GM19239 (cell line): ENCODE measurements around the gene GHRH.

Experiments
- DNase-seq: peaks from one replicate; pipeline ENCODE4 v3.0.0; 2011; ENCODE audit warnings: low spot score; ENCODE audit not compliant: insufficient read length
- FAIRE-seq: peaks from 2 replicates; lab custom pipeline; 2011; peaks lifted over from hg19 to GRCh38; lab: Jason Lieb, UNC

The GHRH gene

GRCh38 chr20:37266940-37267666 is 5.5 kb upstream of the GHRH start:
- no peak for DNase-seq
- FAIRE-seq: no peak

GRCh38 chr20:37265152-37265551 is 3.5 kb upstream of the GHRH start:
- DNase-seq: no peak
- no peak for FAIRE-seq

- DNase-seq (no peak), FAIRE-seq (no peak)
Measured at GRCh38 chr20:37263686-37264085, 2.1 kb upstream of the GHRH start.

GRCh38 chr20:37262505-37262904 is 891 bp upstream of the GHRH start:
- no peak for FAIRE-seq
- DNase-seq: no peak

GRCh38 chr20:37260923-37261322 is 691 bp downstream of the GHRH start:
- DNase-seq (no peak), FAIRE-seq (no peak)

GRCh38 chr20:37259865-37260264 is 1.7 kb downstream of the GHRH start:
- FAIRE-seq (no peak), DNase-seq (no peak)

GRCh38 chr20:37259031-37259430 is 2.6 kb downstream of the GHRH start:
- DNase-seq (no peak), FAIRE-seq (no peak)

GRCh38 chr20:37257988-37258387 is 3.6 kb downstream of the GHRH start:
- FAIRE-seq: no peak
- no peak for DNase-seq

- DNase-seq (no peak), FAIRE-seq (no peak)
Measured at GRCh38 chr20:37257530-37257929, 4.1 kb downstream of the GHRH start.

GRCh38 chr20:37256286-37256685 is 5.3 kb downstream of the GHRH start:
- FAIRE-seq (no peak), DNase-seq (no peak)

GRCh38 chr20:37254114-37254878 is 7.3 kb downstream of the GHRH start:
- DNase-seq (no peak), FAIRE-seq (no peak)

GRCh38 chr20:37253087-37253486 is 8.5 kb downstream of the GHRH start:
- DNase-seq: no peak
- no peak for FAIRE-seq

GRCh38 chr20:37251825-37252477 is 9.7 kb downstream of the GHRH start:
- DNase-seq: no peak
- FAIRE-seq: no peak

- no peak for DNase-seq
- no peak for FAIRE-seq
Measured at GRCh38 chr20:37249304-37249703, 12.3 kb downstream of the GHRH start.

- DNase-seq (no peak), FAIRE-seq (no peak)
Measured at GRCh38 chr20:37247547-37247946, 14.1 kb downstream of the GHRH start.

GRCh38 chr20:37246736-37247135 is 14.9 kb downstream of the GHRH start:
- DNase-seq (no peak), FAIRE-seq (no peak)

- DNase-seq: no peak
Measured at GRCh38 chr20:37245216-37246150, 16.1 kb downstream of the GHRH start.

GRCh38 chr20:37244572-37244957 is 17.0 kb downstream of the GHRH start:
- FAIRE-seq (no peak), DNase-seq (no peak)

More at GRCh38 chr20:37245216-37246150, 16.1 kb downstream of the GHRH start:
- FAIRE-seq: no peak

GRCh38 chr20:37243937-37244571 is 17.6 kb downstream of the GHRH start:
- DNase-seq (no peak), FAIRE-seq (no peak)
